Hindlimb muscle (tissue), 1 donor: ENCODE measurements around the gene TIGD6. TPM values are rescaled to one million over a fixed set of nuclear protein-coding genes. Genes with fewer than 3 reads are reported as not detected.

Source experiments
- DNase-seq: peaks from one replicate; pipeline ENCODE4 v3.0.0-alpha.2; 2013
- polyA plus RNA-seq: library from polyadenylated mRNA; unstranded; fragments of 120-200 nt; gene quantifications from one replicate; pipeline ENCODE4 v1.2.1, GENCODE V29; 2013; ENCODE audit not compliant: insufficient read length

TIGD6 gene
- polyA plus RNA-seq, 1 donor: 2.2 TPM

DNA sequence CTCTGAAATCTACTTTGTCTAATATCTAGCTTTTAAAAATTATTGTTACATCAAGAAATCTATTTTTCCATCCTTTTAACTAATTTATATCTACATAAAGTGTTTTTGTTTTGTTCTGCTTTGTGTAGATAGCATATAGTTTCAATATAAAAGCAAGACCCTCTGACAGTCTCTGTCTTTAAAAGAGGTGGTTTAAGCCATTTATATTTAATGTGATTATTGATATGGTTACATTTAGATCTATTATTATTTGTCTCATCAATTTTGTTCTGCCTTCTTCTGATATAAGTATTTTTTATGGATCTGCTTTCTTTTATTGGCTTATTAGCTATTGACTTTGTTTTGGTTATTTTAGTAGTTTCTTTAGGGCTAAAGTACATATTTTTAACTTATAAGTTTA, 16.1 kb upstream of the TIGD6 start:
- DNase-seq: no peak

DNA sequence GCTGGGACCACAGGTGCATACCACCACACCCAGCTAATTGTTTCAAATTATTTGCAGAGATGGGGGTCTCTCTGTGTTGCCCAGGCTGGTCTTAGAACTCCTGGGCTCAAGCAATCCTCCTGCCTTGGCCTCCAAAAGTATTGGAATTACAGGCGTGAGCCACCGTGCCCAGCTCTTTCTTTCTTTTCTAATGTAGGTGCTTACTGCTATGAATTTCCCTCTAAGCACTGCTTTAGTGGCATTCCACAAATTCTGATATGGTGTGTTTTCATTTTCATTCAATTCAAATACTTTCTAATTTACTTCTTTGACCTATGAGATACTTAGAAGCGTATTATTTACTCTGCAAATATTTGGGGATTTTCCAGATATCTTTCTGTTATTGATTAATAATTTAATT, 15.0 kb upstream of the TIGD6 start:
- no peak for DNase-seq

DNA sequence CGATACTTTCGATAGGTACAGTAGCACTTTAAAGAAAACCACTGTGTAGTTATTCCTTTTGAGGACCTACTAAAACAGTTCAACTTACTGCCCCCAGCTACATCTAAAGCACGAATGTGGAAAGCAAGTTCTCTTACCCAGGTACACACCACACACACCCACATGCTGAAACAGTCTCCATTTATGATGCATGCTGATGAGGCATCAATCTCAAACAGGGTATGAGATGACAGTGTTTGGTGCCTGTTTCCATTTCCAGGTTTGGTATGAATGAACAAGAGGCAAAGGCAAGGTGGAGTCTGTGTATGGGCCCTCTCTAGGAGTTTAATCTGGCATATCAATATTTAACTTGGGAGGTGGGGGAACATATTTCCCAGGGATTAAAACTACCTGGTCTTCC, 14.0 kb upstream of the TIGD6 start:
- DNase-seq: no peak

DNA sequence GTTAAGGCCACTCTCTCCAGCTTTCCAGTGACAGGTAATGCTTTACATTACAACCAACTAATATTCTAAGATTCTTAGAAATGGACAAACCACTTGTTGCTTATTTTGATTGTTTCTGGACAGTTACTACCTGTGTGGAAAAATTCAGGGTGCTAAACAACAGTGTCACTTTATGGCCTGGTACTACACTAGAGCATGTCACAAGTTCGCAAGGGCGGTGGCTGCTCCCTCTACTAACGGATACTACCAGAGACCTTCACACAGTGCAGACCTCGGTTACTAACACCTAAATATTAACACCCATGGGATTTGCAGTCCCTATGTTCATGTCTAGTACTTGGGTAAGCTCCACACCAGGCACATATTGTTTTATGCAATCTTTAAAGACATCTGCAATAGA, 13.5 kb upstream of the TIGD6 start:
- DNase-seq: no peak

DNA sequence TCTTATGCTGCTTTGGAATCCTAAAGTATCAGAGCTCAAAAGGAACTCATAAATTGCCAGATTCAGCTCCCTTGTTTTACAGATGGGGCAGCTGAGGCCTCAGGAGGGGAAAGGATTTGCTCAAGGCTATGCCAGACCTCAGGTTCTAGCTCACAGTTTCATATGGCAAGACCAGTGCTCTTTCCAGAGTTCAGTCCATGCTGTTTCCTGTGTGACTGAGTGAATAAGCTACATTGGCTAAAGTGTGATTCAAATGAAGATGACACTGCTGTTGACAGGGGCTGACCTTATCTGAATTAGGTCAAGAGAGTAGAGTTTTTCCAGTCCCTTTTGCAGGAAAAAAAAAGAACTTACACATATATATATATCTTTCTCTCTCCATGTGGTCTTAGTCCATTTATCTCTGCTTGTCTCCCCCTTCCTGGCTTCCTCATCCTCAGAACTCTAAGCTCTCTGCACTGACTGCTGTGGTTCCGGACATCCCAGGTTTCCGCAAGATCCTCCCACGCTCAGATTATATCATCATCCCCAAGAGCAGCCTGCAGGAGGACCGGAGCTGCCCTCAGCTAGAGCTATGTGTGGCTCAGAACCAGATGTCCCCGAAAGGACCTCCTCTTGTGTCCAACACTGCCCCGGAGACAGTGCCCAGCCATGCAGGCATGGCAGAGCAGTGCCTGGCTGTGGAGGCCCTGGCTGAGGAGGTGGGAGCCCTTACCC, 9.4 kb upstream of the TIGD6 start:
- no peak for DNase-seq

DNA sequence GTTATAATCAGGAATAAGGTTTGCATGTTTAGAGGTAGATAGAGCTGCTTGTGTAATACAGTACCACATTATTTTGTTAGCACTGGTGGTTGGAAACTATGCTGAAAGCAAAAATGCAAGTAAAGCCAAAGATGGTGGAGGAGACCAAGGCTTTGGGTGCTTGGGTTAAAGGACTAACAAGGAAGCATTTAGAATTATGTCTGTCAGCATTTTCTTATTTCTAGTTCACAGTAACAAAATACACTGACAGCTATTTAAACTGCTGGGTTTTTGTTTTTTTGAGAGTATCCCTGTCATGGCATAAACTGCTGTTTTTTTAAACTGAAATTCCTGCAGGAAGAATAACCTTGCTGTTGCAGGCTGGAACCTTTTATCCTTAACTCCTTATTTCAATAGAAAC, 6.6 kb upstream of the TIGD6 start:
- no peak for DNase-seq

DNA sequence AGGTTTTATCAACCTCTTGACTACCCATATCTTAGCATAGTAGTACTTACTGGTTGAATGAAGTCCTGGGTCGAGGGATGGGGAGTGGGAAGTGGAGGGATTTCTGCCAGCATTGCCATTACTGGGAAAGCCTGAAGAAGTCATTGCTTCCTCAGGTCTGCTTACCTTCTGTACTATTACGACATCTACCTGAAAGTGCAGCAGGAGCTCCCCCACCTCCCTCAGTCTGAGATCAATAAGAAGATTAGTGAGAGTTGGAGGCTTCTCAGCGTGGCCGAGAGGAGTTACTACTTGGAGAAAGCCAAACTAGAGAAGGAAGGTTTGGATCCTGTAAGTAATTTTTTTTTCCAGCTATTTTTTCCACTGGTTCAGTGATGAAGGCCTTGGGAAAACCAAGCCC, 5.9 kb upstream of the TIGD6 start:
- DNase-seq: no peak

DNA sequence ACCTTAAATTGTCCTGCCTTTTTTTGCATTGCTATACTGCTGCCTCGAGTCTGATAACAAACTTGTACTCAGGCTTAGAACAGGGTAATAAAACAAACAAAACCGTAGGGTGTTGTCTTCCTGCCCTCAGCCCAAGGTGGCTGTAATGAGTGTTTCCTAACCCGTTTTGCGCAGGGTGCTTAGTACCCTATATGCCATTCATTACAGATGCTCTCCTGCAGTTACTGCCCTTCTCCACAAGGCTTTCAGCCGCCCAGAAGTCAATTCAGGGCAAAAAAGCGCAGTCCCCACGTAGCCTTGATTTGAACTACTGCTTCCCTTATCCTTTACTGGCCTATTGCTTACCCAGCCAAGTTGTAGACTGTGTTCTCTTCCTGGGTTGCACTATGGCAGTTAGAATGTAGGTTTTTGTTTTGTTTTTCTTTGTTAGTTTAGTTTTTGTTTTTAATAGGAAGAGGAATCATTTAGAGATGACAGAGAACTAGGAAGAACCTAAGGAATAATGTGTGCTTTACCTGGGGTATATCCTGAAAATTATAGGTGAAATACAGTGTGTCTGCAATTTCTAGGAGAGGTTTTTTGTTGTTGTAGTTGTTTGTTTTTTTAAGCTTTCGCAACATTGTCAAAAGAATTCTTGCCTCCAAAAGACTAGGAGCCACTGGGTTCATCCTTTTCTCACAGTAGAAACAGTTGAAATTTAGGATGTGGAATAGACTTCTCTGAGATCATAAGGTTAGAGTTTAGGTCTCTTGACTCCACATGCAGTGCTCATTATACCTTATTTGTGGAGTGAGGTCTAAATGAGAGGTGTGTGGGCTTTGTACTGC, 1.4 kb upstream of the TIGD6 start:
- no peak for DNase-seq

DNA sequence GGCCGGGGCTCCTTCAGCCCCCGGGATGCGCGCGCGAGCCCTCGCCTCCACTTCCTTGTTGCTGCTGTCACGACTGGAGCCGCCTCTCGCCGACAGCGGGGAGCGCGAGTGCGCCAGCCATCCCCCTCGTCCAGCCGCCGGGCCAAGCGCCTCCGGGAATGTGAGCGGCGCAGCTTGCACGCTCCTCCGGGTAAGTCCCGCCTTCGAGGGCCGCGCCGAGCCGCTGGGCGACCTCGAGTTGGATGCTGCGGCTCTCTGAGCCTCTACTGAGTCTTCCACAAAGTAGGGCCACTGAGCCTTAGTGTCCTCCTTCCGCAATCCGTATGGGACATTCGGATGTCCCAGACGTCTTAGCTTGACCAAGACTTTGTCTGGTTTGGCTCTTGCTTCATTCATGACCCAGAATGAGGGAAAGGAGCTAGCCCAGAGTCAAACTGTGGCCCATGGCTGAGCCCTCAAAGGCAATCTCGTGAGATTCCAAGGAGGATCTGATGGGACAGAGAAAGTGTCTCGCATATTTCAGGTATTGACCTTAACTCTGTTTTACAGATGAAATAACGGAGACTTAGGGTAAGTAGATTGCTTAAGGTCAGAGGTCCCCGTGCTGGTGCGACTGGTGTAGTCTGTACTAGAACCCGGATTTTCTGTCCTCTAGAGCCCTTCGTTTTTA, 671 bp upstream of the TIGD6 start:
- DNase-seq: no peak

DNA sequence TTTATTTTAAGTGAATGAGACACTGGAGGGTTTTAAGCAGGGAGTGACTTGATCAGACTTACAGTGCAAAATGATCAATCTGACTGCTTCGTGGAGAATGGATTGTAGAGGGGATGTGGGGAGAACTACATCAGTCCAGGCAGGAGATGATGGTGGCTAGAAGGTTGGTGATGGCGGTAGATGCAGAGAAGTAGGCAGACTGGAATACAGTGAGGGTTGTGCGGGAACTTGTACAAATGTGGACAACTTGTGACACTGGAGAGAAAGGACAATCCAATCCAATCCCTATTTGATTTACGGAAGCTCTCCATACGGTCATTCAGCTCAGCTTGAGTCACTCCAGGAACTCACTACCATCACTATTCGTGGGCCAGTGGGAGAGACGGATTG, 593 bp downstream of the TIGD6 start:
- DNase-seq: no peak

DNA sequence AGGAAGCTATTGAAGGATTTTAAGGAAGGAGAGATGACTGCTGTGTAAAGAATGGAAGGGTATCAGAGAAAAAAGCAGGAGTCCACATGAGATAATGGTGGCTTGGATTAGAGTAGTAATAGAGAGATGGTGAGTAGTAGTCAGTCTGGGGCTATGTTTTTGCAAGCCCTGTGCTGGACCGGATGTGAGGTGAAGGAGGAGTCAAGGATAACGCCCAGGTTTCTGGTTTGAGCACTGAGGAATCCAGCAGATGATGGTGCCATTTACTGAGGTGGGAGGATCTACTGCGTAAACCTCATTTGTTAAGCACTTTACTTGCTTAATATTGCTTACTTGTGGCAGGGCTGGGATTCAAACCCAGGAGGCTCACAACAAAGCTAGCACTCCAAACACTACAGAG, 1.1 kb downstream of the TIGD6 start:
- no peak for DNase-seq

DNA sequence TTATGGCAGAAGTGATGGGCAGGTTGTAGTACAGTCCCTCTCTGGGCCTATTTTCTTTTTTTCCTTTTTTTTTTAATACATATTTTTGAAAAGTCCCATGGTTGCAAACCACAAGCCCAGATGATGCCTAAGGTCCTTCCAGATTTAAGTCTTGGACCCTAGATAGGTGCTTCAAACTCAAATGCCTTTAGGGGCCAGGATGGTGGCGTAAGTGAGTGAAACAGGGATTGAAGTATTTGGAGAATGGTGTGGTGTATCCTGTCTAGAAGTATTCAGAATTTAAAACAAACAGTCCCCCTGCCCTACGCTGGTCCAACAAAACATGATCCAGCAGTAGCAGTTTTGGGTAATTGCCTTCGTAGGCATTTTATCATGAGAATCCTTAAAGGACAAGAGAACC, 2.2 kb downstream of the TIGD6 start:
- DNase-seq: no peak

DNA sequence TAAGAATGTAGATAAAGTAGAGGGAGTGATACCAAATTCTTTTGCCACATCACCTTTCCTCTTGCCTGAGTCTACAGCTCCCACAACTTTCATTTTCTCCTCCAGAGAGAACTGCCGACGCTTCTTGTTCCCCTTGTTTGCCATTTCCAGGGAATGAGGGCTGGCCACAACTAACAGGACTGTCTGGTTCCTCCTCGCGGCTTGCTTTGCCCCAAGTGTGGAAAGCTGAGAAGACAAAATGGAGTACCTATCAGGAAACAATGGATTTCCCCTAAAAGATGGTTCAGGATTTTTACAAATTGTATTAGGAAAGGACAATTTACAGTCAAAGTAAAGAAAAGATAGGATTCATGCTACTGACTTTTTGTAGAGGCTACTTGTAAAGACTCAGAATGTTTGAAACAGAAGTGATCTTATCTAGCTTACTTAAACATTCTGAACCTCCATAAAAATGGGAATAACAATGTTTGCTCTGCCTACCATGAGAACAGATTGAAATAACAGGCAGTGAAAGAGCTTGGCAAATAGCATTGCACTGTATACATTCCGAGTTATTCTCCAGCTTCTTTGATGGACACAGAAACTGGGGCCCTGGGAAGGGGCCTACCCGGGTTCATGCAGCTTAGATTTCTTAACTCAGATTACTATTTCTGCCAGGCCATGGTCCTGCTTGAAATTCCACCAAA, 4.1 kb downstream of the TIGD6 start:
- no peak for DNase-seq

DNA sequence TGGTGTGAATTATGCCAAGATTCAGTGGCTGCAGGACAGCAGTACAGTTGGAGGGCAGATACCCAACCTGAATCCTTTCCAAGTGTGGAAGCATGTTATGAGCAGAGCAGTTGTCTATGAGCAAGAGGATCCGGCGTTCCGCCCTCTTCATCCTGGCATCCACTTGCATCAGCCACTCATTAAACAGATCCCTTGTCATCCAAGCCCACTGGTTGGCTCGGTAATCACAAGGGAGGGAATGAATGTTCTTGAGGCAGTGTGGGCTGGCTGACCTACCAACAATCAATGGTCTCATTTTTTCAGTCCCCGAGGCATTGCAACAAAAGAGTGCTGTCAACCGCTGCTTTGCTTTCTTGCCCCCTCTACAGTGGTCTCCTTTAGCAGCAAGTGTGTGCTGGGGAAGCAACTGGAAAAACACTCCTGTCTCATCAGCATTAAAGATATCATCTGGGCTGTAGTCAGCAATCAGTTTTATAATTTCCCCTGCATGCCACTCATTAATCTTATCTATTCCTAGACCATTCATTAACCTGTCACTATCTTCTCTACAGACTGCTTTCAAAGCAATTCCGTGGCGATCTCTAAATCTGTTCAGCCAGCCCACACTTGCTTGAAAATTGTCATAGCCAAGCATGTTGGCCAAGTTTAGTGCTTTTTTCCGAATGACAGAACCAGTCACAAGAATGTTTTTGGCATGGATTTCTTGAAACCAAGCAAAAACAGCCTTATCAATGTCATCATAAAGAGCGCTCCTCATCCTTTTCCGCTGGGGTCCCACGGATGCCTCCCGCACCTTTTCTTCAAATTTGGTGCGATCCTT, 4.9 kb downstream of the TIGD6 start:
- no peak for DNase-seq

DNA sequence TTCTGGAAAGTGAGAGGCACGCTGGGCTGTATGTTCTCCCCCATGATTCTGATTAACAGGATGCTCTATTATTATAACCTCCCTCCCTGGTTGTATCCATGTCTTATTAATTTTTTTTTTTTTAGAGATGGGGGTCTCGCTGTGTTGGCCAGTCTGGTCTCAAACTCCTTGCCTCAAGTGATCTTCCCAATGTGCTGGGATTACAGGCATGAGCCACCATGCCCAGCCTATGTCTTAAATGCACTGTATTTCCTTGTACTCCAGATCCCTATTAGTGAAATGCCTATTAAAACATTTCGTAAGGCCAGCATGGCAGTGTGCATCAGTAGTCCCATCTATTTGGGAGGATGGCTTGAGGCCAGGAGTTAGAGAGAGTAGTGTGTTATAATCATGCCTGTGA, 7.0 kb downstream of the TIGD6 start:
- no peak for DNase-seq

DNA sequence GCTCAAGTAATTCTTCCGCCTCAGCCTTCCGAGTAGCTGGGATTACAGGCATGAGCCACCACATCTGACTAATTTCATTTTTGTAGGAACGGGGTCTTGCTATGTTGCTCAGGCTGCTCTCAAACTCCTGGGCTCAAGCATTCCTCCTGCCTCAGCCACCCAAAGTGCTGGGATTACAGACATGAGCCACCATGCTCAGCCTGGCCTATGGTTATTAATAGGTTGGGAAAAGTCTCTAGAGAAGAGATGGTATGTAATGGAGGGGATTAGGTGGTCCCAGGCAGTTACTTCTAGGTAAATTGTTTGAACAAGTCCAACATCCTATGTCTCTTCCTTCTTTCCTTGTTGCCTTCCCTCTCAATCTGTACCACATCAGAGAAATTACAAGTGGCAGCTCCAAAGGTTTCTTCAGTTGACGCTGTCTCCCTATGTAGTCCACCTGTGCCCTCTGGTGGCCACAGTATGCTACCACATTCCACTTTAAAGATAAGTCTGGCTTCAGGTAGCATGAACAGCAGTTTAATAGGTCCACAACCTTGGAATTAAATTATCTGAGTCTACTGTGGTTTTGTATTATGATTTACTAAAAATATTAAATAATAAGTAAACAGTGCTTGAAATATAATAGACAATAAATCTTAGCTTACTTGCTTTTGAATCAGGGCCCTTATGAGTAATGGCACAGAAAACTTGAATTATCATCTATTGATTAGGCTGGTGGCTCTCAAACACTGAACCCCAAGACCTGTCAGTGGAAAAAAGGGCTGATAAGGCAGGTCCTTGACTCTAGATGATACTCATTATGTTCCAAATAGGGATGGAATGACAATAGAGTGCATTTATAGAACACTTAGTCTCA, 9.7 kb downstream of the TIGD6 start:
- peak; percentile 64 for DNase-seq

DNA sequence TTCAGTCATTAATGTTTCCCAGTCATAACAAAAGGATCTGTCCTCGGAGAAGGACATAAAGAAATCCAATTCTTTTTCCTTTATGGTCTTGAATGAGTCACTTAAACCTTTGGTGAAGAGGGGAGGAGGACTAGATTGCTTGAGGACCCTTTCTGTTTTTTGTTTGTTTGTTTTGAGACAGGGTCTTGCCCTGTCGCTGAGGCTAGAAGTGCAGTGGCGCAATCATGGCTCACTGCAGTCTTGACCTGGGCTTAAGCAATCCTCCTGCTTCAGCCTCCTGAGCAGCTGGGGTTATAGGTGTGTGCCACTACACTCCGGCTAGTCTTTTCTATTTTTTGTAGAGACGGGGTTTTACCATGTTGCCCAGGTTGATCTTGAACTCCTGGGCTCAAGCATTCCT, 12.3 kb downstream of the TIGD6 start:
- DNase-seq: no peak

DNA sequence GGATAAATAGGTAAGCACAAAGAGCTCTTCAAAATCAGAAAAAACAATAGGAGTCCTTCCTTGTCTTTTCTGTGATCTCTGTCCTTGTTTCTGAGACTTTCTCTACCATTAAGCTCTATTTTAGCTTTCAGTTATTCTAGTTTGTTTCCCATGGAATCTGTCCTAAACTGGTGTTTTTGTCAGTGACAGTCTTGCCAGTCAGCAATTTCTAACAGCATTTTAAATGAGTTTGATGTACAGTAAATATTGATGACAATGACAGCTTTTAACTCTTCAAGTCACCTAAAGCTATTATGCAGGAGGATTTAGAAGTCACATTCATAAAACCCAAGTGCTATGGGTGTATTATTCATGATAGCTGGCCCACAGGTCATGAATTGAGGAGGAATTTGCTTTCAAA, 17.9 kb downstream of the TIGD6 start:
- no peak for DNase-seq

DNA sequence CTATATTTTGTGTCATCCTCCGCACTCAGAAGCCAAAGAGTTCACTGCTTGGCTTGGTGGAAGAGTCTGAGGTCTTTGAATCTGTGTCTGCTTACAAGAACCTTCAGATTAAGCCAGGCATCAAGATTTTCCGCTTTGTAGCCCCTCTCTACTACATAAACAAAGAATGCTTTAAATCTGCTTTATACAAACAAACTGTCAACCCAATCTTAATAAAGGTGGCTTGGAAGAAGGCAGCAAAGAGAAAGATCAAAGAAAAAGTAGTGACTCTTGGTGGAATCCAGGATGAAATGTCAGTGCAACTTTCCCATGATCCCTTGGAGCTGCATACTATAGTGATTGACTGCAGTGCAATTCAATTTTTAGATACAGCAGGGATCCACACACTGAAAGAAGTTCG, 19.2 kb downstream of the TIGD6 start:
- DNase-seq: no peak

DNA sequence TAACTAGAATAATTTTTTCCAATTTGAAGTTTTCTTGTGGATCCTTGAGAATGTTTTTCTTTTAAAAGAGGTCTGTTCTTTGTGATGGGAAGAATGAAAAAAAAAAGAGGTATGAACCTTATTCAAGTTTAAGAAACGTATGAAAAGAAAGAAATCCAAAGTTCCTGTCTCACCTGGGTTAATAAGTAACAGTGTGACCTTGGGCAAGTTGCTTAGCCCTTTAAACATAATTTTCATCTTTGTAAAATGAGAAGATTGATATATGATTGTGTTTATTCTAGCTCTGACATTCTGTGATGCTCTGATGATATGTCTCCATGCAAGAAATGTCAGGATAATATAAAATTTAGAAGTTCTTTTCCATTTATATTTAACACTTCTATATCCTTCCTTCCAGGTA, 20.6 kb downstream of the TIGD6 start:
- no peak for DNase-seq

DNA sequence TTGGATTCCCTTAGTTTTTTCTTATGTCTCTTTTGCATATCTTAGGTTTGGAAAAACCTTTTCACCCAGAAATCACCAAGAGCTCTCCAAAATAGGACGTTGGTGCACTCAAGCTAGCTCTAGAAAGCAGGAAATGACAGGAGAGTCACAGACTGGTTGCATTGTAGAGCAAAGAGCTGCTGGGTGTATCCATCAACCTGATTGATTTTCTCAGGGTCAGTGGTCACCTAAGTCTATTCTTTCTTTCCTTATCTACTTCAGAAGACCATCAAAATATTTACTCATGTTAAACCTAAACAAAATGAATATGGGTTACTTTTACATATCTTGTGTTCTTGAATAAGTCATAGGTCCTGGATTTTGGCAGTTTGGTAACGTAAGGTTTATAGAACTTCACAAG, 25.0 kb downstream of the TIGD6 start:
- DNase-seq: no peak
